Astrocyte (in vitro differentiated cells and primary cell): ENCODE data around the gene SLC1A3. TPM values are rescaled to one million over a fixed set of nuclear protein-coding genes. Genes with fewer than 3 reads are reported as not detected.

ENCODE experiments used
- DNase-seq: peaks from one replicate; pipeline ENCODE4 v3.0.0-alpha.2; 2010; ENCODE audit warnings: low read depth
- FAIRE-seq: peaks from 2 replicates; lab custom pipeline; 2011; peaks lifted over from hg19 to GRCh38; lab: Jason Lieb, UNC
- H2AFZ ChIP-seq: 2 replicates; pipeline ENCODE4 v1.6.0; 2012; ENCODE audit warnings: low read depth, low read length, inconsistent platforms
- H3K27ac ChIP-seq: 2 replicates; pipeline ENCODE4 v1.5.1; 2011; ENCODE audit warnings: low read depth, low read length, inconsistent platforms
- H3K27me3 ChIP-seq: 2 replicates; pipeline ENCODE4 v1.6.0; 2011; ENCODE audit warnings: low read length, inconsistent platforms; ENCODE audit not compliant: insufficient read depth
- H3K36me3 ChIP-seq: 2 replicates; pipeline ENCODE4 v1.5.1; 2011; ENCODE audit warnings: low read length, inconsistent platforms; ENCODE audit not compliant: insufficient read depth
- H3K4me1 ChIP-seq: 2 replicates; pipeline ENCODE4 v1.5.1; 2011; ENCODE audit warnings: low read length, inconsistent platforms; ENCODE audit not compliant: insufficient read depth
- H3K4me2 ChIP-seq: 2 replicates; pipeline ENCODE4 v1.6.0; 2012; ENCODE audit warnings: low read length, inconsistent platforms
- H3K4me3 ChIP-seq: 2 replicates; pipeline ENCODE4 v1.5.1; 2011; ENCODE audit warnings: low read depth, mild to moderate bottlenecking, low read length, inconsistent platforms; ENCODE audit not compliant: insufficient read depth
- H3K79me2 ChIP-seq: 2 replicates; pipeline ENCODE4 v1.6.0; 2012; ENCODE audit warnings: mild to moderate bottlenecking, low read length, inconsistent platforms; ENCODE audit not compliant: insufficient read depth
- H3K9ac ChIP-seq: 2 replicates; pipeline ENCODE4 v1.6.0; 2012; ENCODE audit warnings: mild to moderate bottlenecking, low read length, inconsistent platforms
- H3K9me3 ChIP-seq: 2 replicates; pipeline ENCODE4 v1.5.1; 2012; ENCODE audit warnings: low read depth, mild to moderate bottlenecking, low read length, inconsistent platforms; ENCODE audit not compliant: insufficient read depth
- H4K20me1 ChIP-seq: 2 replicates; pipeline ENCODE4 v1.6.0; 2012; ENCODE audit warnings: low read length, inconsistent platforms; ENCODE audit not compliant: insufficient read depth
- H3K27ac Mint-ChIP-seq: one replicate; pipeline ENCODE4 v1.8.0; 2021; ENCODE audit warnings: mild to moderate bottlenecking, mixed read lengths; ENCODE audit not compliant: unreplicated experiment
- H3K27me3 Mint-ChIP-seq: one replicate; pipeline ENCODE4 v1.8.0; 2021; ENCODE audit warnings: low read depth, mixed read lengths; ENCODE audit not compliant: unreplicated experiment
- H3K36me3 Mint-ChIP-seq: one replicate; pipeline ENCODE4 v1.8.0; 2021; ENCODE audit warnings: low read depth, mixed read lengths; ENCODE audit not compliant: unreplicated experiment
- H3K4me1 Mint-ChIP-seq: one replicate; pipeline ENCODE4 v1.8.0; 2021; ENCODE audit warnings: low read depth, mixed read lengths; ENCODE audit not compliant: unreplicated experiment
- H3K4me3 Mint-ChIP-seq: one replicate; pipeline ENCODE4 v1.8.0; 2021; ENCODE audit warnings: mild to moderate bottlenecking, moderate library complexity, mixed read lengths; ENCODE audit not compliant: unreplicated experiment
- H3K9me3 Mint-ChIP-seq: one replicate; pipeline ENCODE4 v1.8.0; 2021; ENCODE audit warnings: mild to moderate bottlenecking, mixed read lengths; ENCODE audit not compliant: unreplicated experiment
- CTCF ChIP-seq: IDR thresholded peaks from 2 replicates; pipeline ENCODE4 v1.5.1; 2011; ENCODE audit warnings: low read depth, mild to moderate bottlenecking, inconsistent platforms, low read length, moderate library complexity; ENCODE audit not compliant: insufficient read depth
- EZH2 ChIP-seq: IDR thresholded peaks from 2 replicates; pipeline ENCODE4 v1.6.1; 2012; ENCODE audit warnings: mild to moderate bottlenecking, low read length, inconsistent platforms; ENCODE audit not compliant: insufficient read depth
- total RNA-seq: library from RNA; stranded (reverse); gene quantifications from 2 replicates; pipeline ENCODE4 v1.2.1, GENCODE V29; 2021

Gene SLC1A3
- total RNA-seq, 1 donor from 2014 or later = 23.8 TPM

GRCh38 chr5:36690041-36690961 lies 83.9 kb downstream of the SLC1A3 start:
- peak overlapping the region; percentile 6 for H3K27ac Mint-ChIP-seq
- peaks cover 4% of the 10 kb centered on the region for H3K27me3 Mint-ChIP-seq
- Histone ChIP-seq H2AFZ (peak overlapping the region; percentile 96), H3K4me3 (peak overlapping the region; percentile 58), H3K9ac (peak overlapping the region; percentile 81), H3K79me2 (no peaks in the 10 kb centered on the region), H3K4me2 (peak overlapping the region; percentile 88), H3K36me3 (no peaks in the 10 kb centered on the region), H3K9me3 (no peaks in the 10 kb centered on the region), H3K27ac (peak overlapping the region; percentile 59), H4K20me1 (no peaks in the 10 kb centered on the region), H3K27me3 (no peaks in the 10 kb centered on the region), H3K4me1 (peaks cover 17% of the 10 kb centered on the region)
- DNase-seq = peak; percentile 57
- peaks cover 16% of the 10 kb centered on the region for H3K4me1 Mint-ChIP-seq
- FAIRE-seq = no peak
- TF ChIP-seq CTCF (peak; percentile 82), EZH2 (no peak)
- no peaks in the 10 kb centered on the region for H3K9me3 Mint-ChIP-seq
- peaks cover 7% of the 10 kb centered on the region for H3K36me3 Mint-ChIP-seq
- peak overlapping the region; percentile 74 for H3K4me3 Mint-ChIP-seq

- Histone ChIP-seq H3K27me3 (no peaks in the 10 kb centered on the region), H3K4me1 (peaks cover 17% of the 10 kb centered on the region), H3K4me2 (no peak overlapping the region), H2AFZ (no peak overlapping the region), H4K20me1 (no peaks in the 10 kb centered on the region), H3K79me2 (no peaks in the 10 kb centered on the region), H3K9me3 (no peaks in the 10 kb centered on the region), H3K27ac (no peak overlapping the region), H3K4me3 (no peak overlapping the region), H3K36me3 (no peaks in the 10 kb centered on the region), H3K9ac (no peak overlapping the region)
- Mint-ChIP-seq H3K36me3 (peaks cover 2% of the 10 kb centered on the region), H3K4me3 (no peak overlapping the region), H3K27me3 (peaks cover 6% of the 10 kb centered on the region), H3K9me3 (no peaks in the 10 kb centered on the region), H3K4me1 (peaks cover 16% of the 10 kb centered on the region), H3K27ac (no peak overlapping the region)
- DNase-seq (no peak), FAIRE-seq (no peak)
- TF ChIP-seq CTCF (no peak), EZH2 (no peak)
Observed at GRCh38 chr5:36691226-36691625, 84.8 kb downstream of the SLC1A3 start.
